GM23248 (cell line): ENCODE data around the gene ECI1. TPM values are rescaled to one million over a fixed set of nuclear protein-coding genes. Genes with fewer than 3 reads are reported as not detected.
"Not testable (repeated sequence)": the region's sequence is repeated elsewhere in the genome, so short reads cannot be mapped to it uniquely, and the experiment has no call there.

Experiments used
- DNase-seq: peaks from one replicate; pipeline ENCODE4 v3.0.0-alpha.2; 2015
- H2AFZ ChIP-seq: fragments of 200-600 bp; sonication (generic); 2 replicates; pipeline ENCODE4 v1.6.1; 2016; ENCODE audit warnings: antibody characterized with exemption
- H3F3A ChIP-seq: fragments of 200-600 bp; sonication (generic); 2 replicates; pipeline ENCODE4 v1.6.1; 2016; ENCODE audit warnings: mild to moderate bottlenecking, antibody characterized with exemption, mixed run types; ENCODE audit not compliant: insufficient read depth
- H3K27ac ChIP-seq: fragments of 200-600 bp; sonication (generic); 2 replicates; pipeline ENCODE4 v1.5.1; 2016; ENCODE audit warnings: mild to moderate bottlenecking
- H3K27me3 ChIP-seq: fragments of 200-600 bp; sonication (generic); replicated peaks from 2 replicates; pipeline ENCODE4 v1.6.1; 2016; ENCODE audit warnings: mild to moderate bottlenecking; ENCODE audit not compliant: insufficient read depth
- H3K36me3 ChIP-seq: fragments of 200-600 bp; sonication (generic); 2 replicates; pipeline ENCODE4 v1.6.1; 2016; ENCODE audit warnings: low read depth, mild to moderate bottlenecking
- H3K4me1 ChIP-seq: fragments of 200-600 bp; sonication (generic); 2 replicates; pipeline ENCODE4 v1.6.1; 2016; ENCODE audit warnings: mild to moderate bottlenecking; ENCODE audit not compliant: insufficient read depth
- H3K4me2 ChIP-seq: fragments of 200-600 bp; sonication (generic); one replicate; pipeline ENCODE4 v1.6.1; 2016; ENCODE audit warnings: mild to moderate bottlenecking; ENCODE audit not compliant: unreplicated experiment
- H3K4me3 ChIP-seq: fragments of 200-600 bp; sonication (generic); 2 replicates; pipeline ENCODE4 v1.5.1; 2016; ENCODE audit warnings: mild to moderate bottlenecking
- H3K79me2 ChIP-seq: fragments of 200-600 bp; sonication (generic); 2 replicates; pipeline ENCODE4 v1.6.1; 2016; ENCODE audit warnings: mild to moderate bottlenecking; ENCODE audit not compliant: insufficient read depth
- H3K9ac ChIP-seq: fragments of 200-600 bp; sonication (generic); 2 replicates; pipeline ENCODE4 v1.6.1; 2016; ENCODE audit warnings: mild to moderate bottlenecking
- H3K9me2 ChIP-seq: fragments of 200-600 bp; sonication (generic); 2 replicates; pipeline ENCODE4 v1.6.1; 2016; ENCODE audit warnings: mixed run types, mild to moderate bottlenecking, moderate library complexity; ENCODE audit not compliant: insufficient read depth
- H3K9me3 ChIP-seq: fragments of 200-600 bp; sonication (generic); one replicate; pipeline ENCODE4 v1.6.1; 2017; ENCODE audit warnings: low read depth
- H4K20me1 ChIP-seq: fragments of 200-600 bp; sonication (generic); 2 replicates; pipeline ENCODE4 v1.6.0; 2016; ENCODE audit not compliant: insufficient read depth
- EZH2 ChIP-seq: fragments of 200-600 bp; sonication (generic); IDR thresholded peaks from 2 replicates; pipeline ENCODE4 v1.6.1; 2018; ENCODE audit warnings: antibody characterized with exemption, mild to moderate bottlenecking; ENCODE audit not compliant: insufficient read depth, poor library complexity, severe bottlenecking
- EZH2phosphoT487 ChIP-seq: fragments of 200-600 bp; sonication (generic); IDR thresholded peaks from 2 replicates; pipeline ENCODE4 v1.6.1; 2018; ENCODE audit warnings: antibody characterized with exemption, moderate library complexity, mild to moderate bottlenecking, low read depth; ENCODE audit not compliant: insufficient read depth
- WGBS, 2 experiments: methylation state at CpG; one replicate each; pipeline ENCODE4 v1.1.6; 2015 to 2017; ENCODE audit warnings: low lambda C conversion rate in 2 of 2, low coverage in 1 of 2; ENCODE audit errors: missing lambda C conversion rate in 2 of 2; 5-methylcytosine and 5-hydroxymethylcytosine counted together
- in situ Hi-C: fragments of 300-500 bp; cut with MboI; formaldehyde crosslinking; loops from 2 replicates; pipeline ENCODE4 v1.15.0; 2020
- polyA plus RNA-seq: library from polyadenylated mRNA; unstranded; fragments of >200 nt; fragmentation: Nextera tagmentation; extraction: Ambion mirVana; gene quantifications from 2 replicates; pipeline ENCODE4 v1.2.1, GENCODE V29; 2016
- total RNA-seq: library from RNA; depleted of rRNA; stranded (reverse); fragments of >200 nt; shearing (Covaris generic); gene quantifications from 2 replicates; pipeline ENCODE4 v1.2.3, GENCODE V29; 2014

The ECI1 gene
- total and polyA plus RNA-seq, 2 experiments from 2014 or later, result 92.0 to 106 TPM

DNA sequence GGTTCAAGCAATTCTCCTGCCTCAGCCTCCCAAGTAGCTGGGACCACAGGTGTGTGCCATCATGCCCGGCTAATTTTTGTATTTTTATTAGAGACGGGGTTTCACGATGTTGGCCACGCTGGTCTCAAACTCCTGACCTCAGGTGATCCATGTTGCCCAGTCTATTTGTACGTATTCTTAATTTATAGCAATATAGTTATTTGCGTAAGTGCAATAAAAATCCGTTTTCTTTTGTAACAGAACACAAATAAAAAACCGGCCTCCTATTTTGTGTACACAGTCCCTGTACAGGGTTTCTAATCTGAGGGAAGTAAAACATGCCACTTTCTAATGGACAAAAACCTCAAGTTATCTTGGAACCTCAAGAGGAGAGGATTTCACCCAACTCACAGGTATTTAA is 8.9 kb upstream of the ECI1 start:
- no peak for DNase-seq
- in situ Hi-C loops, result no loop called here
- WGBS, 2 experiments, result 92 to 93% methylated on average over 8 of the region's 8 CpGs
- Histone ChIP-seq H3K4me3 (no peak overlapping the region), H3F3A (peaks cover 35% of the 10 kb centered on the region), H4K20me1 (peaks cover 12% of the 10 kb centered on the region; the same call in 1 of the 2 replicates), H3K79me2 (peaks cover 100% of the 10 kb centered on the region), H3K9me2 (no peaks in the 10 kb centered on the region), H3K4me1 (no peaks in the 10 kb centered on the region), H3K36me3 (peaks cover 77% of the 10 kb centered on the region), H3K9ac (no peak overlapping the region), H3K27me3 (no peaks in the 10 kb centered on the region), H2AFZ (no peak overlapping the region), H3K27ac (no peak overlapping the region), H3K4me2 (no peak overlapping the region), H3K9me3 (no peaks in the 10 kb centered on the region)
- no peak for TF ChIP-seq EZH2
- TF ChIP-seq EZH2phosphoT487, result no peak

DNA sequence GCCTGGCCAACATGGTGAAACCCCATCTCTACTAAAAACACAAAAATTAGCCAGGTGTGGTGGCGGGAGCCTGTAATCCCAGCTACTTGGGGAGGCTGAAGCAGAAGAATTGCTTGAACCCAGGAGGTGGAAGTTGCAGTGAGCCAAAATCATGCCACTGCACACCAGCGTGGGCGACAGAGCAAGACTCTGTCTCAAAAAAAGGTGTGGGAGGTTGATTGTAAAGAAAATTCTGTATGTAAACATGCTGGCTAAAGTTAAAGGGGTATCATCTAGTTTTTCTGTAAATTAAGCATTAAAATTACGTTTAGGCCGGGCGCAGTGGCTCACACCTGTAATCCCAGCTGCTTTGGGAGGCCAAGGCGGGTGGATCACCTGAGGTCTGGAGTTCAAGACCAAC is 7.1 kb upstream of the ECI1 start:
- H3K4me1 ChIP-seq, DNase-seq, H3K27ac ChIP-seq, in situ Hi-C loops, H4K20me1 ChIP-seq, H3K4me2 ChIP-seq, H3K9me2 ChIP-seq, H3K4me3 ChIP-seq, H3K9ac ChIP-seq, H3K27me3 ChIP-seq, H2AFZ ChIP-seq, H3K9me3 ChIP-seq: not testable (repeated sequence)
- H3K79me2 ChIP-seq, result peaks cover 87% of the 10 kb centered on the region
- 96 to 97% methylated on average over 7 of the region's 7 CpGs for WGBS, 2 experiments
- peaks cover 86% of the 10 kb centered on the region for H3K36me3 ChIP-seq
- H3F3A ChIP-seq, result peaks cover 45% of the 10 kb centered on the region

DNA sequence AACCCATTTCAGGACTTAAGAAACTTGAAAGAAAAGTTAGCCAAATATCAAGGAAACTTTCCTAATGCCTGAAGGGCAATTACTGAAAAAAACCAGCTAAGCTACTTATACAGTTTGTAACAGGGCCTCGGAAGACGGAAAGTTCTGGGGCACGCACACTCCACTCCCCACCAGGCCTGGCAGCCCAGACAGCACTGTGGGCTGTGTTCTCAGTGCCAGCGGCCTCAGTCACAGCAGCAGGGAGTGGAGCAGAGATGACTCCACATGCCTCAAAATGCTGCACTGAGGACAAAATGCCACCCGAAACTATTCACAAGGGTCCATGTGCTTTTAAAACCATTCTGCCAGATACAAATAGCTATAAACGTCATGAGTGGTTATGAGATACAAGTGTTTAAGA is 6.3 kb upstream of the ECI1 start:
- TF ChIP-seq EZH2phosphoT487, result no peak
- TF ChIP-seq EZH2, result no peak
- H3K36me3 ChIP-seq, result peaks cover 86% of the 10 kb centered on the region
- 0 out of 2 replicates have a peak, but pooled peaks cover 3% of the 10 kb centered on the region for H4K20me1 ChIP-seq
- no peak overlapping the region for H2AFZ ChIP-seq
- DNase-seq, result no peak
- H3K27me3 ChIP-seq, result no peaks in the 10 kb centered on the region
- H3F3A ChIP-seq, result peaks cover 50% of the 10 kb centered on the region
- WGBS, 2 experiments, result 89 to 91% methylated on average over 6 of the region's 6 CpGs
- in situ Hi-C loops, result no loop called here
- no peak overlapping the region for H3K9ac ChIP-seq
- peaks cover 79% of the 10 kb centered on the region for H3K79me2 ChIP-seq
- H3K9me2 ChIP-seq, result no peaks in the 10 kb centered on the region
- H3K27ac ChIP-seq, result no peak overlapping the region
- no peaks in the 10 kb centered on the region for H3K4me1 ChIP-seq
- H3K9me3 ChIP-seq, result no peaks in the 10 kb centered on the region
- H3K4me2 ChIP-seq, result no peak overlapping the region
- H3K4me3 ChIP-seq, result no peak overlapping the region

DNA sequence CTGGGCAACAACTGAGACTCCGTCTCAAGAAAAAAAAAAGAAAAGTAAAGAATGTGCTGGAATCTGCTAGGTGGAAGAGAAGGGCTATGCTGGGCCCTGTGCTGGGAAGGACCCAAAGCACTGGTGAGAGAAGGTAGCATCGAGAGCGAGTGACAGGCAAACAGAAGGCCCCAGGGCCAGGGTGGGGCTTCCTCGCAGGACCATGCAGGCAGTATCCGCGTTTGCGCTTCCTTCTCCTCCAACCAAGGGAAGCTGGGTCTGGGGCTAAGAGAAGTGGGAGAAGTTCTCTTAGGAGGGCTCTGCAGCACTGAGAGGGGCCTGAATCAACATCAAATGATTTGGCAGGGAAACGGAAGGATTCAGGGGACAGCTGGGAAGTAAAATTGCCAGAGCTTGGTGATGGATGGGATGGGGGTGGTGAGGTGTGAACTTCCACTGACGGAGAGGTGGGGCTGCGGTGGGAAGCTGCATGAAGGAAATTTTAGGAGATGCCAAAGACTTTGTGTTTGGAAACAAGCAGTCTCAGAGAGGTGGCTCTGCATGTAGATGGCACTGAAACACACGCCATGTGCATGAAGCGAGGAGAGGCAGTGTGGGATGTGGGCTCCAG is 5.2 kb upstream of the ECI1 start:
- no peak overlapping the region for H3K9ac ChIP-seq
- no peak overlapping the region for H3K4me2 ChIP-seq
- H3K4me1 ChIP-seq, result peaks cover 5% of the 10 kb centered on the region; the same call in 1 of the 2 replicates
- no peak overlapping the region for H3K27ac ChIP-seq
- H3K9me3 ChIP-seq, result no peaks in the 10 kb centered on the region
- 89 to 90% methylated on average over 12 of the region's 12 CpGs for WGBS, 2 experiments
- no peaks in the 10 kb centered on the region for H3K27me3 ChIP-seq
- H3K4me3 ChIP-seq, result no peak overlapping the region
- TF ChIP-seq EZH2 (no peak), EZH2phosphoT487 (no peak)
- no peak overlapping the region for H2AFZ ChIP-seq
- in situ Hi-C loops, result no loop called here
- H3F3A ChIP-seq, result peaks cover 58% of the 10 kb centered on the region
- DNase-seq, result no peak
- no peaks in the 10 kb centered on the region for H3K9me2 ChIP-seq
- 0 out of 2 replicates have a peak, but pooled peaks cover 3% of the 10 kb centered on the region for H4K20me1 ChIP-seq
- peaks cover 68% of the 10 kb centered on the region for H3K79me2 ChIP-seq
- peaks cover 75% of the 10 kb centered on the region for H3K36me3 ChIP-seq
